Hepatic stellate cell (primary cell): ENCODE measurements around the gene MBNL1.

Source experiments
- DNase-seq: peaks from one replicate; pipeline ENCODE4 v3.0.0; 2011; ENCODE audit warnings: low spot score

MBNL1 gene

DNA sequence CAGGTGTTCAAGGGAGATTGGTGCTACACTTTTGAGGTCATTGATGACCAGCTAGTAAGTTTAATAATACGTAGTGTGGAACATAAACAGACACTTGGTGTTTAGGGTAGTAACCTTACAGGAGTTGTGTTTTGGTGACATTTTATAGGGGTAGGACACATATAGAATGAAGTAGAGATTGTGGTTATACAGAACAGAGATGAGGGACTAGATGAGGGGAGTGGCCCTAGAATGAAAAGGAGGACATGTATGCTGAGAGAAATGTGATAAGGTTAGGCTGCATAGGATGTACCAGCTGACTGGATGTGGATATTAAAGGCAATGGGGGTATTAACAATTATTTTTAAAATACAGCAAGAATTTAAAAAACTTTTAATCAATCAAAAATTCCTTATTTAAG lies 8.0 kb downstream of the MBNL1 start:
- DNase-seq, result no peak

DNA sequence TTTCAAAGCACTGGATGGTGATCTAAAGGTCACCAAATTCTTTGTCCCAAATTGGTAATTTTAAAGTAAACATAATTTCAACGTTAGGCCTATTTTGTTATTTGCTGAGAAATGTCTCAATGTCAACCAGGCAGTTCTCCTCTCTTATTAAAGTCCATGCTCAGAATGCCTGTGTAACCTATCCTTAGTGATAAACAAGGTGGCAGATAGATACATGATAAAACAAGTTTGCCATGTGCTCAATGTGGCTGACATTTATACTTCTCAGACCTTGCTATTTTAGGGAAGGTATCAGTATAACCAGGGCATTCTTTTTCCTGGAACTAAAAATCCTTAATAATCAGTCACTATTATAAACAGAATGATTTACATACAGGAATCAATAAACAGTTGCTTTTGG lies 8.5 kb downstream of the MBNL1 start:
- DNase-seq, result no peak

- DNase-seq, result no peak
These were observed 10.2 kb downstream of the MBNL1 start for GRCh38 chr3:152278756-152279427.

GRCh38 chr3:152279479-152279878 lies 10.8 kb downstream of the MBNL1 start:
- no peak for DNase-seq

DNA sequence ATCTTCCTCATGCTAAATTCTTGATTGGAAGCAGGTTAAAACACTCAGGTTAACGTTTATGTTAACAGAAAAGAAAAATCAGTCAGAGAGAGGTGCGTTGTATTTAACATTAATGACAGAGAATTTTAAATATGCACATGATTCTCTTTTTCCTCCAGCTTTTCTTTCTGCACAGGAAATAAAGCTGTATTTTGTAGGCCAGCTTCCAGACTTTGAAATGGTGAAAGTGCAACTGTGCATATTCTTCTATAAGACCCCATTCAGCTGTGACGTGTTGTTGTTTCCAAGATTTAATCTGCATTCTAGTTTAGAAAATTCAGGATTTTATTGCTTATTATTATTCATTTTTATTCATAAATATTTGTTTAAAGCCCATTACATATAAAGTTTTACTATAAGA lies 11.8 kb downstream of the MBNL1 start:
- no peak for DNase-seq

DNA sequence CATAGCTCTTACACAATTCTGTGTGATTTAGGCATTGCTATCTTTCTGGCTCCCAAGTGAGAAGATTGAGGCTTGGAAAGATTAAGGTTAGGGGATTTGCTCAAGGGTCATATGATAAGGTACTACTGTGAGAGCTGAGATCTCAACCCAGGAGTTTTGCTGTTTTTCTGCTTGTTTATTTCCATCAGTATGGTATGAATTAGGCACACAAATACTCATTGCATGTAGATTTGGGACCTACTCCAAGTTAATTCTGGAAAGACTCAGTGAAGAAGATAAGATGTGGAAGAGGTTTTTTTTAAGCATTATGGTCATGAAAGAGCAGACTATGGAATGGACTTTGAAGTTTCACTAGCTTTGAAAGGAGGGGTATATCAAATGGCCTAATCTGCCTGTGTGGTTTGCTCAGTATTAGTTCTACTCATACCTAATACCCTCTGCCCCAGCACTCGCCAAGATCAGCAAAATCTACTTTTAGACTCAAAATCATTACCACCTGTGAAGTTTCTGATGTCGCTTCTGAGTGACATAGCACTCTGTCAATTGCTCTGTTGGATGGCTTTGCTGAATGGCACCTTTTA lies 12.5 kb downstream of the MBNL1 start:
- no peak for DNase-seq

DNA sequence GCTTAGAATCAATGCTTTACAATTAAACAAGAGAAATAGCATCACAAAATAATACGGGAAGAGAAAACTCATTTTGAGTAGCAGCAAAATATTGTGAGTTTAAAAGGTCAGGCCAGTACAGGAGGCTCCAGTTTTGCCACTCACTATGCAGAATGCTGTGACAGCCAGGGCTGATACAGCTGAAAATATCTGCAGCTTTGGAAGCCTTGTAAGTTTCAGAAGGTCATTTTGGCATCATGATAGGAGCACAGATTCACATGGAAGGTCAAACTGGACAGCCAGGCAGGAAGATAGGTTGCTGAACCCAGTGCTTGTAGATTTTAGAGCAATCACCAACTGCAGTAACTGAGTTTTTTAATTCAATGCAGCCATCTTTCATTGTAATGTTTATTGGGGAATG lies 14.1 kb downstream of the MBNL1 start:
- no peak for DNase-seq

- DNase-seq, result no peak
These were observed 15.0 kb downstream of the MBNL1 start for GRCh38 chr3:152283492-152284381.

DNA sequence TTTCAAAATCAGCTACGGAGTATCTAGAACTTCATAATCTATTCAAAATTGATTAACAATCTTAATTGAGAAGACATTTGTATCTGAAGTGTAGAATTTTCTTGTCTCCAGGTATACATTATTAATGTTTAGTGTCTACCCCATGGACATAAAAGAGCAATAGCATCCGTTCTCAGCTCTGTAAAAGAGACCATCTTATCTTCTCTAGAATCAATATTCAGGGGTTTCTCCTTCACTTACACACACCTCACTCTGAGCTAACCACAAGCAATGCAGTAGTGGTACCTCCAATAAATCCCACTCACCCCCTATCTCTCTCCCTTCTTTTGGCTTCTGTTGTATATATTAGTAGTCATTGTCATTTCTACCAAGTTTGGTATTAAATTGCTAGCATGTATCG lies 16.2 kb downstream of the MBNL1 start:
- DNase-seq, result no peak

GRCh38 chr3:152285509-152285908 lies 16.8 kb downstream of the MBNL1 start:
- no peak for DNase-seq

DNA sequence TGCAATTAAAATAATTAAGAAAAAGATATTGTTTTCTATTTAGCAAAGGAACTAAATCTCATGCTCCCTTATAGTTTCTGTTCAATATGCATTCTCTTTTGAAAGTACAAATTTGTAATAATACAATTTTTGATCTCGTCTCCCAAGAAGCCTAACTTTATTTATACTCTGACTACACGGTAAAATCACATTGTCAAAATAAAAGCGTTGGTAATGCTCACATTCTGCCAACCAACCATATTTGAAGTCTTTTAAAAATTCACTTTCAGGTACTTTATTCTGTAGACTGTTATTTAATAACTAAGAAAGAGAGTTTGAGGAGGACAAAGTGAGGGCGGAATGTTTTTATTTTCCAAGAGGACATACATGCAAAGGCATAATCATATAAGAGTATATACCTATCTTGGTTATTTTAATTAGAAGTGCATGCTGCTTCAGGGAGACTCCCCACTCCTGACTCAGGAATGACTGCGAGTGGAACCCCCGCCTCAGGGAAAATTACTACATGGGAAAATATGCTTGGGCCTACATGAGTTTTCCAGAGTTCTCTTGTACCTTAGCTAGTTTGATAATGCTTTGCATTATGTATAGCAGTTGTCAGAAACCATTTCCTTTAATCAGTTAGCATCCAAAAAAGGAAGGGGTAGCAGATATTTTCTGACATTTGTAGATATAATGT lies 19.3 kb downstream of the MBNL1 start:
- no peak for DNase-seq

- no peak for DNase-seq
These were observed 20.0 kb downstream of the MBNL1 start for GRCh38 chr3:152288681-152289080.

DNA sequence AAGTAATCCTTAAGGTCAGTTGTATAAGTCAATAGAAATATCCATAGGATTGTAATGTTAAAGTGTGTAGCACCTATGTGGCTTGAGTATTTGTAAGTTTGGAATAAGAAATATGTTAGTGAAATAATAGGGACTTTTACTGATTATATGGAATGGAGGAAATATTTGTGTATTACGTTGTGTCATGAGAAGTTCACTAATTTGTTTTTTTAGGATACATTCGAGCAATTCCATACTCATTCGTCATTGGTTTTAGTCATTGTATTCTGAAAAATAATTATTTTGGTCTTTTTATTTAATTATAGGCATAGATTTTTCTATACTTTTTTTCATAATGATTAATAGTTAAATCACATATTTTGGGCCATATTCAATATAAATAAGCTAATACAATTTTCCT lies 21.0 kb downstream of the MBNL1 start:
- no peak for DNase-seq

DNA sequence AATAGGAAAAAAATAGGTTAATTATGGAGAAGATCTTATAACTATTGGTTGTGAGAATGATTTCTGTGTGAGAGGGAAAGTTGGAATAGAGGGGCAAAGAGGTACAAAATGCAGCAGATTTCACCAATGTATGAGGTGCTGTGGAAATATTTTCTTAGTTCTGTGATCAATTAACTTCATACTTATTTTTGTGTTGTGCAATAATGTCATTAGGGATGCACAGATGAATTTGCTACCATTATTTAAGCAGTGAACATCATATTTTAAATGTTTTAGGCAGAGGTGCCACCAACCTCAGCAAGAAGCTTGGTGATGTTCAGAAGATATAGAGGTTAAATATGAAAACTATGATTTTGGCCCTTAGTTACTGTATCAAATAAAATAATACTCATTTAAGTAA lies 21.6 kb downstream of the MBNL1 start:
- no peak for DNase-seq

DNA sequence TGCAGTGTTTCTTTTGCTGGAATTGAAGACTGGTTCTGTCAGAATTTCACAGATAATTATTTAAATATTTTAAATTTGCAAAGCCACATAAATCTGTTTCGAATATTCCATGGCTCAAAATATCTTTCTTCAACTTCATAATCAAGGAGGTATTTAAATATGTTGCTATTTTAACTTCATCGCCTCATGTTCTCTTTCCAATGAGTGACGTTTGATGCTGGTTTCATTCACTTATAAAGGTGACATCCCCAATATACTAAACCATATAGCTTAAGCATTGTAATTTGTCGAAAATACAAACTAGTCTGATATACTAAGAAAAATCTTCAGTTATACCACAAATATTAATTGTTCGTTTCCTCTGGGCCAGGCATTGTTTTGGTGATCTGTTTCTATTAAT lies 22.5 kb downstream of the MBNL1 start:
- DNase-seq, result no peak

- no peak for DNase-seq
These were observed 22.9 kb downstream of the MBNL1 start for GRCh38 chr3:152291649-152292066.

DNA sequence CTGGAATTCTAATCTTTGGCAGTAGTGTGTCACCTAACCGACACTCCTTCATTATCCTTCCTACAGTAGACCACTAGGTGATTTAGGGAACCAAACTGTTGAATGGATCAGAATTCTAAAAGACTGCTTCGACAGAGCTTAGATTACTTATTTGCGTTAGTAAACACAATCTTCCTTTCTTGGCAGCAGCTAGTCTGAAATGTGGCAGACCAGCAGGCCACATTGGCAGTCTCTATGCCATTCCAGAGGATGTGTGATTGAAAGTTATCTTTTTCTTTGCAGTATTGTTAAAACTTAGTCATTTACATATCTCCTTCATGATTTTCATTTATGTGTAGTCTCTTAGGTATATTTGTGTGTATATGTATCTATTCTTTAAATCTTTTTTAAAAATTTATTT lies 23.6 kb downstream of the MBNL1 start:
- DNase-seq, result no peak

DNA sequence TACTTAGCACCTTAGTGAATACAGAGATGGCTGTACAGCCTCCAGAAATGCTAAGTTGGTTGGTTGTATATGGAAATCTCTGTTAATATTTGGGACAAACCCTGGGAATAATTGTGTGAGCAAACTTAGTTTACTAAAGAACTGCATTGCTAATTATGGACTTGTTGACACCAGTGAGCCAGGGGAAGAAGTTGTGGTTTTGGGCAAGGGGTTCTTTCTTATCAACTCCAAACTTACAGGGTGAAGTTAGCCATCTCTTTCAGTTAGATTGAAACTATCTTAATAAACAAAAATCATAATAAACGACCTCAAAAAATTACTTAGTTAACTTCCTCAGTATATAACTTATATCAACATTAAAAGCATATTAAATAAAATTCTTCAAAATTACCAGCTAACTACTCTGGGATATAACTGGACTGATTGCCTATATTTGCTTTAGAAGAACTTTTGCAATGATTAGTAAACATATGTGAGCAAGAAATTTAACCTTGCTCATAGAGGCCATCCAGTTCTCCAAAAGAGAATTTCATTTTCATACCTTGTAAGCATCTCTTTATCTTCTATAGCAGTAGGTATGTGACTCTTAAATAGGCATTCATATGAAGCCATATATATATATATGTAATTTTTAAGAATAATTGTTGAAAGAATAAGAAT lies 24.7 kb downstream of the MBNL1 start:
- no peak for DNase-seq

GRCh38 chr3:152295344-152295743 lies 26.6 kb downstream of the MBNL1 start:
- no peak for DNase-seq

DNA sequence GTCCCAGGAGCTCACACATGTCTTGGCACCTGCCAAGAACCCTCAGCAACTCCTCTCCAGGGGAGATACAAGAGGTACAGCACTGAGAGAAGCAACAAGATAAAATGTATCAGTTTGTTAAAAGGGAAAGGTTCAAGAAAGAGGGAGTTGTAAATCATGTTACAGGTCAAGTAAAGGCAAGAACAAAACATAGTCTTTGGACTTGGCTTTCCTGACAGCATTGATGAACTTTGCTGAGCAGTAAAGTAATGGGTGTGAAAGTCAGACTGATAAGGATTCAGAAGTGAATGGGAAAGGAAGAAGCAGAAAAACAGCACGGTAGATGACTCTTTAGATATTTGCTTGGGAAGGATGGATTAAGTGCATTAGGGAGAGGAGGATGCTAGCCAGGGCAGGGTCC lies 27.1 kb downstream of the MBNL1 start:
- DNase-seq, result no peak

- no peak for DNase-seq
These were observed 27.7 kb downstream of the MBNL1 start for GRCh38 chr3:152296382-152296781.

GRCh38 chr3:152296971-152297370 lies 28.2 kb downstream of the MBNL1 start:
- DNase-seq, result no peak
